ENCODE results near the gene ARSB. TPM values are rescaled to one million over a fixed set of nuclear protein-coding genes. Genes with fewer than 3 reads are reported as not detected.

ARSB gene
- total RNA-seq, 2 donors from 2014 or later, result 28.1 TPM

- Histone ChIP-seq H3K9ac (ENCODE audit: extremely low read depth, low read length, poor library complexity, severe bottlenecking) (no peak overlapping the region), H3K27me3 (ENCODE audit: control insufficient read depth, insufficient read depth, low read length, poor library complexity, severe bottlenecking) (peaks cover 5% of the 10 kb centered on the region), H3K36me3 (ENCODE audit: control insufficient read depth, insufficient read depth, low read length) (no peaks in the 10 kb centered on the region), H3K4me1 (ENCODE audit: control insufficient read depth, insufficient read depth, low read length) (no peaks in the 10 kb centered on the region), H3K9me3 (ENCODE audit: control insufficient read depth, low read length) (no peaks in the 10 kb centered on the region), H3K4me3 (ENCODE audit: low read length) (no peak overlapping the region), H3K27ac (ENCODE audit: low read depth, low read length) (no peak overlapping the region)
- Mint-ChIP-seq H3K4me1 (peaks cover 21% of the 10 kb centered on the region), H3K4me3 (no peak overlapping the region), H3K9me3 (no peaks in the 10 kb centered on the region), H3K27me3 (ENCODE audit: insufficient read depth) (no peaks in the 10 kb centered on the region), H3K36me3 (ENCODE audit: low read depth) (no peaks in the 10 kb centered on the region), H3K27ac (no peak overlapping the region)
- DNase-seq, result no peak
- 67 to 92% methylated on average over 1 to 3 of the region's 3 CpGs for WGBS, 2 experiments (ENCODE audit: insufficient coverage in 1 of 2, insufficient read length in 1 of 2)
- TF ChIP-seq, protein P1, sequence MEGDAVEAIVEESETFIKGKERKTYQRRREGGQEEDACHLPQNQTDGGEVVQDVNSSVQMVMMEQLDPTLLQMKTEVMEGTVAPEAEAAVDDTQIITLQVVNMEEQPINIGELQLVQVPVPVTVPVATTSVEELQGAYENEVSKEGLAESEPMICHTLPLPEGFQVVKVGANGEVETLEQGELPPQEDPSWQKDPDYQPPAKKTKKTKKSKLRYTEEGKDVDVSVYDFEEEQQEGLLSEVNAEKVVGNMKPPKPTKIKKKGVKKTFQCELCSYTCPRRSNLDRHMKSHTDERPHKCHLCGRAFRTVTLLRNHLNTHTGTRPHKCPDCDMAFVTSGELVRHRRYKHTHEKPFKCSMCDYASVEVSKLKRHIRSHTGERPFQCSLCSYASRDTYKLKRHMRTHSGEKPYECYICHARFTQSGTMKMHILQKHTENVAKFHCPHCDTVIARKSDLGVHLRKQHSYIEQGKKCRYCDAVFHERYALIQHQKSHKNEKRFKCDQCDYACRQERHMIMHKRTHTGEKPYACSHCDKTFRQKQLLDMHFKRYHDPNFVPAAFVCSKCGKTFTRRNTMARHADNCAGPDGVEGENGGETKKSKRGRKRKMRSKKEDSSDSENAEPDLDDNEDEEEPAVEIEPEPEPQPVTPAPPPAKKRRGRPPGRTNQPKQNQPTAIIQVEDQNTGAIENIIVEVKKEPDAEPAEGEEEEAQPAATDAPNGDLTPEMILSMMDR (conservative IDR thresholded peaks at IDR 0.05), result no peak
Observed at GRCh38 chr5:78744951-78745534, 240.1 kb downstream of the ARSB start.

DNA sequence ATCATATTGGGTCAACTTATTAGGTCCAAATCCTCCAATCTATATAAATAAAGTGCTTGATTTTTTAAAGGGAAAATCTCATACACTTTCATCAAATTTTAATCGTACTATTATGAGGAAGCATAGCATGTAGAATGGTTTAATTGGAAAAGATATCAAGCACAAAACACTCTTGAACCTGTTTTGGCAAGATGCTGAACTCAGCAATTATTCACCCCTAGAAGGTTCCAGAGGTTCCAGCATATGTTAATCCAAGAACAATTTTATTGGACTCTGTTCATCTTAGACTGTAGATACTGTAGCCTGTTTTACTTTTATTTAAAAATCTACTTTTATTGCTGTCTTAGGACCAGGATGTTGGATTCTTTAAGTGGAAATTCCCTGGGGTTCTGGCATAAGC is 244.1 kb downstream of the ARSB start:
- Histone ChIP-seq H3K9me3 (ENCODE audit: control insufficient read depth, low read length) (peaks cover under 1% of the 10 kb centered on the region), H3K9ac (ENCODE audit: extremely low read depth, low read length, poor library complexity, severe bottlenecking) (no peak overlapping the region), H3K4me3 (ENCODE audit: low read length) (no peak overlapping the region), H3K27me3 (ENCODE audit: control insufficient read depth, insufficient read depth, low read length, poor library complexity, severe bottlenecking) (peaks cover 5% of the 10 kb centered on the region), H3K27ac (ENCODE audit: low read depth, low read length) (no peak overlapping the region), H3K4me1 (ENCODE audit: control insufficient read depth, insufficient read depth, low read length) (no peaks in the 10 kb centered on the region), H3K36me3 (ENCODE audit: control insufficient read depth, insufficient read depth, low read length) (no peaks in the 10 kb centered on the region)
- Mint-ChIP-seq H3K4me3 (no peak overlapping the region), H3K9me3 (peaks cover 4% of the 10 kb centered on the region), H3K36me3 (ENCODE audit: low read depth) (no peaks in the 10 kb centered on the region), H3K27ac (no peak overlapping the region), H3K4me1 (peaks cover 3% of the 10 kb centered on the region), H3K27me3 (ENCODE audit: insufficient read depth) (no peaks in the 10 kb centered on the region)
- no CpG with 5 or more reads among the region's 1 CpG for WGBS, 2 experiments (ENCODE audit: insufficient coverage in 1 of 2, insufficient read length in 1 of 2)
- TF ChIP-seq, protein P1 (conservative IDR thresholded peaks at IDR 0.05), result no peak
- no peak for DNase-seq

DNA sequence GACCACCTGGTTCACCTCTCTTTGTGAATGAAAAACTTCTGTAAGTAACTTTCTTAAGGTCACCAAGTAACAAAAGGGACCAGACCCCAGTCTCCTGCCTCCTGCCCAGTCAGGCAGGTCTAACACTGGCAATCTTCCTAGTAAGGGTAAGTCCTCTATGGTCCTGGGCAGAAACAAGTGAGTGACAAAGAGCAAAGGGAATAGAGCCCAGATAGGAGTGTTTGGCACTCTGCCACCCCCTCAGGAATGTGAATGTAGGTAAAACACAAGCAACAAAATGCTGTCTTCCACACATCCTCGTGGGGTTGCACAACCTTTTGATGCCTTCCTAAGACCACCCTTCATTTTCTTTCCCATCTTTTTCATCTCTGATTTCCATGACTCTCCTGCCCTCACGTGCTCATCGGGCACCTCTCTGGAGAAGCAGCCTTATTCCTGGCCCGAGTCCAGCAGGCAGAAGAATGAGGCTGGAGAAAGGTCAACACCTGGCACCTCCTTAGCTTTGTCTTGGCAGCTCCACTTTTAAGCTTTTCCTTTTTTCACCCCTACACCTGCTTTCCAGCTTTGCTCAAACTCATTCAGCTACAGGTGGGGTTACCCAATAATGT is 246.3 kb downstream of the ARSB start:
- no peaks in the 10 kb centered on the region for H3K27me3 ChIP-seq (ENCODE audit: control insufficient read depth, insufficient read depth, low read length, poor library complexity, severe bottlenecking)
- no peak overlapping the region for H3K27ac ChIP-seq (ENCODE audit: low read depth, low read length)
- TF ChIP-seq, protein P1 (conservative IDR thresholded peaks at IDR 0.05), result no peak
- H3K4me3 ChIP-seq (ENCODE audit: low read length), result no peak overlapping the region
- no peaks in the 10 kb centered on the region for H3K4me1 Mint-ChIP-seq
- H3K27me3 Mint-ChIP-seq (ENCODE audit: insufficient read depth), result peaks cover 3% of the 10 kb centered on the region
- H3K36me3 Mint-ChIP-seq (ENCODE audit: low read depth), result peaks cover 3% of the 10 kb centered on the region
- H3K4me1 ChIP-seq (ENCODE audit: control insufficient read depth, insufficient read depth, low read length), result no peaks in the 10 kb centered on the region
- 80 to 89% methylated on average over 1 to 4 of the region's 4 CpGs for WGBS, 2 experiments (ENCODE audit: insufficient coverage in 1 of 2, insufficient read length in 1 of 2)
- H3K27ac Mint-ChIP-seq, result no peak overlapping the region
- DNase-seq, result no peak
- no peak overlapping the region for H3K4me3 Mint-ChIP-seq
- peaks cover 9% of the 10 kb centered on the region for H3K9me3 ChIP-seq (ENCODE audit: control insufficient read depth, low read length)
- H3K9ac ChIP-seq (ENCODE audit: extremely low read depth, low read length, poor library complexity, severe bottlenecking), result no peak overlapping the region
- peaks cover 13% of the 10 kb centered on the region for H3K9me3 Mint-ChIP-seq
- H3K36me3 ChIP-seq (ENCODE audit: control insufficient read depth, insufficient read depth, low read length), result no peaks in the 10 kb centered on the region

Data from endodermal cell (in vitro differentiated cells).